Measurements from ENCODE around the gene KIF26B. TPM values are rescaled to one million over a fixed set of nuclear protein-coding genes. Genes with fewer than 3 reads are reported as not detected.

KIF26B gene
- polyA plus RNA-seq, 2 of the 4 experiments (the other 2 are of a cell fraction): 0.01 to 0.04 TPM

DNA sequence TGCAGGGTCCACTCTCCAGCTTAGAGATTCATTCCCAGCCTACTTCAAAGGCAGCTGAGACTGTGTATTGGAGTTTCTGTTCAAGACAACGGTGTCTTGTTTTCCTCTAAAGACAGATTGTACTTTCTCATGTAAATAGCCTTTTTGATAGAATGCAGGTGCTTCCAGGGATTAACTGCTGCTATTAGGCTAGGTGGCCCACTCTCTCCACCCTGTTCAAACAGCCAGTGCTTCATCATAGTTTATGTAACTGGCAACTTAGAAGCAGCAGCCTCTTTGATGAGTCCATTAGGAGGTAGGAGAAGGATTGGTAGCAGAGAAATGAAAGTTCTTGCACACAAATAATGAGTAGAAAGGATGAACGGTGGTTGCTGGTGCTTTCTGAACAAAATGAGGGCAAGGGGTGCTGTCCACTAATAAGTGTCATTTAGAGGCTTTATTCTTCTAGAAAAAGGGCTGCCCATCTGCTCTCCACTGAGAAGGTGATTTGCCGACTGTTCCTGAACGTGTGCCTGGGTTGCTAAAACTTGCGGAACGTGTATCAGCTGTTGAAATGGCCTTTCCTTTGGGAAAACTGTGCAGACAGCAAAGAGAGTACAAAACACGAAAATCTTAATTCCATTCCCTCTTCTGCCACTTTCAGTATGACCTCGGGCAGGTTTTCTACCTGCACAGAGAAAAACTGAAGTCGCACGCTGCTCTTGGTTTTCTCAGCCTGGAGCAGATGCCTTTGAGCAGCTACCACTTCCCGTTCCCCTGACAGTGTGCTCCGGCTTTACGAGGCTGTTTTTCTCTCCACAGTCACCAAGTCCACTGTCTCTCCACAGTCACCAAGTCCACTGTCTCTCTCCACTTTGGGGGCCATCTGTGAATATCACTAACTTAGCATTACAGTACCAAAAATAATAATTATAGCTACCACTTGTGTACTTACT, 228.9 kb downstream of the KIF26B start:
- TF ChIP-seq ZNF302 (CRISPR knock-in tag; IDR thresholded peaks at IDR 0.05) (no peak), FOXS1 (CRISPR knock-in tag; IDR thresholded peaks at IDR 0.05) (no peak), GATA3 (IDR thresholded peaks at IDR 0.05; ENCODE audit: borderline replicate concordance) (no peak), CHD2 (IDR thresholded peaks at IDR 0.05; ENCODE audit: low read length, partially characterized antibody) (no peak), ZFP36 (IDR thresholded peaks at IDR 0.05; ENCODE audit: borderline replicate concordance, partially characterized antibody) (no peak), HOXB5 (CRISPR knock-in tag; IDR thresholded peaks at IDR 0.05) (no peak), EHF (CRISPR knock-in tag; IDR thresholded peaks at IDR 0.05) (no peak), SMC3 (IDR thresholded peaks at IDR 0.05) (no peak), ZSCAN20 (CRISPR knock-in tag; IDR thresholded peaks at IDR 0.05) (no peak), HEYL (CRISPR knock-in tag; IDR thresholded peaks at IDR 0.05) (no peak), CBX2 (IDR thresholded peaks at IDR 0.05; ENCODE audit: borderline replicate concordance, low read depth) (no peak)
- TF ChIP-seq, protein P1, sequence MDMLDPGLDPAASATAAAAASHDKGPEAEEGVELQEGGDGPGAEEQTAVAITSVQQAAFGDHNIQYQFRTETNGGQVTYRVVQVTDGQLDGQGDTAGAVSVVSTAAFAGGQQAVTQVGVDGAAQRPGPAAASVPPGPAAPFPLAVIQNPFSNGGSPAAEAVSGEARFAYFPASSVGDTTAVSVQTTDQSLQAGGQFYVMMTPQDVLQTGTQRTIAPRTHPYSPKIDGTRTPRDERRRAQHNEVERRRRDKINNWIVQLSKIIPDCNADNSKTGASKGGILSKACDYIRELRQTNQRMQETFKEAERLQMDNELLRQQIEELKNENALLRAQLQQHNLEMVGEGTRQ (IDR thresholded peaks at IDR 0.05): no peak
- TF ChIP-seq, protein P2, sequence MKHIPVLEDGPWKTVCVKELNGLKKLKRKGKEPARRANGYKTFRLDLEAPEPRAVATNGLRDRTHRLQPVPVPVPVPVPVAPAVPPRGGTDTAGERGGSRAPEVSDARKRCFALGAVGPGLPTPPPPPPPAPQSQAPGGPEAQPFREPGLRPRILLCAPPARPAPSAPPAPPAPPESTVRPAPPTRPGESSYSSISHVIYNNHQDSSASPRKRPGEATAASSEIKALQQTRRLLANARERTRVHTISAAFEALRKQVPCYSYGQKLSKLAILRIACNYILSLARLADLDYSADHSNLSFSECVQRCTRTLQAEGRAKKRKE (CRISPR knock-in tag; IDR thresholded peaks at IDR 0.05; ENCODE audit: low read depth): no peak
- Histone ChIP-seq H3K27ac (no peak overlapping the region), H3K4me1 (no peaks in the 10 kb centered on the region), H3K4me3 (no peak overlapping the region), H3K9me3 (no peaks in the 10 kb centered on the region), H3K4me2 (no peak overlapping the region)
- ChIA-PET POLR2A (no interaction called here), CTCF (no interaction called here)
- 46% methylated on average over 13 of the region's 13 CpGs for WGBS (ENCODE audit: missing lambda C conversion rate)
- FAIRE-seq: no peak
- no peak for DNase-seq (ENCODE audit: low read depth in 1 of 2, low spot score in 1 of 2)
- no peak for ATAC-seq

DNA sequence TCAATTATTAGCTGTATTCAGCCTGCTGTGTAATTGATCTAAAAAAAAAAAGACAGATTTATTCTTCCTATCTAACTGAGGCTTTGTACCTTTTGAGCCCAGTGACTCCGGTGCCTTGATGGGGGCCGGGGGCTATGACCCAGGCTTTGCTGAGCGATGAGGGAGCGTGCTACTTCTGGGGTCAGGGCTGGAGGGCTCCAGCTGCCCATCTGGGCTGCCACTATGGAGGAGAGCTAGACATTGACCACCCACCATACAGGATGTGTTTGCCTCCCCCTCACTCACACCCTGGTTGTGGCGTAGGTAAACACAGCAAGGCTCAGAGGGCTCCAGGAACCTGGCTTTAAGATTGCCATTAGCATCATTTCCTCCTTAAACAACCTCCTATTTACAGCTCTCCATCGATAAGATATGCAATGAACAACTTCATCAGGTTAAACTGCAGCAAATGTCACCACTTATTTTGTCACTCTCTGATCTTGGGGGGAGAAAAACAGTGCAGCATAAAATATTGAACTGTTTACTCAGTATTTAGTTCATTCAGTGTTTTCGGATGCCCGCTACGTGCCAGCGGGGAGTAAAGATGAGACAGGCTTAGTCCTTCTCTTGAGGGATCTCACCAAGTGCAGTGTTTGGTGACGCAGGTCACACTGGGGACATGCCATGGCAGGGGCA, 231.6 kb downstream of the KIF26B start:
- FAIRE-seq (no peak), DNase-seq (ENCODE audit: low read depth in 1 of 2, low spot score in 1 of 2) (no peak), ATAC-seq (no peak)
- no peaks in the 10 kb centered on the region for H3K9me3 ChIP-seq
- WGBS (ENCODE audit: missing lambda C conversion rate): 54% methylated on average over 11 of the region's 11 CpGs
- H3K27ac ChIP-seq: no peak overlapping the region
- H3K4me1 ChIP-seq: no peaks in the 10 kb centered on the region
- H3K4me2 ChIP-seq: no peak overlapping the region
- no peak overlapping the region for H3K4me3 ChIP-seq
- no peak for TF ChIP-seq EP300 (IDR thresholded peaks at IDR 0.05)
- no peak for TF ChIP-seq SREBF2 (IDR thresholded peaks at IDR 0.05)
- no peak for TF ChIP-seq POLR2AphosphoS2 (conservative IDR thresholded peaks at IDR 0.05; ENCODE audit: low read length)
- ChIA-PET POLR2A (no interaction called here), CTCF (no interaction called here)

DNA sequence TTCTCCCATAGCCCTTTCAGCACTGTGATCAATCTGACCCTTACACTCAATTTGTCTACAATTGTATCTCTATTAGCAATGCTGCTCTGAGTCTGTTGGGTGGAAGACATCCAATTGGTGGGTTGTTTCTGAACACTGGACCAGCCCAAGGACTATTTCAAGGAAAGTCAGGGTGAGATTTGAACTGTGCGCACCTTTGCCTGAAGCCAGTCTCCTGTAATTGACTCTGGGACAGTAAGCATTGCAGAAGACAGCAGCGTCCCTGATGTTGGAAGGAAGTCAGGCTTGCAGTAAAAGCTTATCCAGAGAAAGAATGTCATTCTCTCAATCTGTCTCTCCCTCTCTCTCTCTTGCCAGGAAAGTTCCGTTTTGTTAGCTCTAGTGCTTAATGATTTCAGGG, 233.9 kb downstream of the KIF26B start:
- Histone ChIP-seq H3K27ac (no peak overlapping the region), H3K4me1 (no peaks in the 10 kb centered on the region), H3K4me2 (no peak overlapping the region), H3K4me3 (no peak overlapping the region), H3K9me3 (no peaks in the 10 kb centered on the region)
- WGBS (ENCODE audit: missing lambda C conversion rate): 43% methylated on average over 3 of the region's 3 CpGs
- POLR2A ChIA-PET: no interaction called here
- CTCF ChIA-PET: no interaction called here
- no peak for DNase-seq (ENCODE audit: low read depth in 1 of 2, low spot score in 1 of 2)
- ATAC-seq: no peak
- FAIRE-seq: no peak
- TF ChIP-seq HOXB13 (CRISPR knock-in tag; IDR thresholded peaks at IDR 0.05; ENCODE audit: low read depth): no peak
- no peak for TF ChIP-seq MAX (IDR thresholded peaks at IDR 0.05)
- no peak for TF ChIP-seq KDM1A (IDR thresholded peaks at IDR 0.05; ENCODE audit: low read depth)
- no peak for TF ChIP-seq ZFP36 (IDR thresholded peaks at IDR 0.05; ENCODE audit: borderline replicate concordance, partially characterized antibody)
- no peak for TF ChIP-seq CEBPB (IDR thresholded peaks at IDR 0.05)
- TF ChIP-seq, protein P3, sequence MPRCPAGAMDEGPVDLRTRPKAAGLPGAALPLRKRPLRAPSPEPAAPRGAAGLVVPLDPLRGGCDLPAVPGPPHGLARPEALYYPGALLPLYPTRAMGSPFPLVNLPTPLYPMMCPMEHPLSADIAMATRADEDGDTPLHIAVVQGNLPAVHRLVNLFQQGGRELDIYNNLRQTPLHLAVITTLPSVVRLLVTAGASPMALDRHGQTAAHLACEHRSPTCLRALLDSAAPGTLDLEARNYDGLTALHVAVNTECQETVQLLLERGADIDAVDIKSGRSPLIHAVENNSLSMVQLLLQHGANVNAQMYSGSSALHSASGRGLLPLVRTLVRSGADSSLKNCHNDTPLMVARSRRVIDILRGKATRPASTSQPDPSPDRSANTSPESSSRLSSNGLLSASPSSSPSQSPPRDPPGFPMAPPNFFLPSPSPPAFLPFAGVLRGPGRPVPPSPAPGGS (IDR thresholded peaks at IDR 0.05): no peak
- TF ChIP-seq MYC (IDR thresholded peaks at IDR 0.05; ENCODE audit: borderline replicate concordance, low read length): no peak
- no peak for TF ChIP-seq NPAS2 (CRISPR knock-in tag; IDR thresholded peaks at IDR 0.05; ENCODE audit: borderline replicate concordance)
- TF ChIP-seq EHF (CRISPR knock-in tag; IDR thresholded peaks at IDR 0.05): no peak
- TF ChIP-seq FOSB (CRISPR knock-in tag; IDR thresholded peaks at IDR 0.05): no peak
- no peak for TF ChIP-seq CBX2 (IDR thresholded peaks at IDR 0.05; ENCODE audit: borderline replicate concordance, low read depth)
- no peak for TF ChIP-seq CBX8 (IDR thresholded peaks at IDR 0.05)
- TF ChIP-seq CTCF (IDR thresholded peaks at IDR 0.05): no peak
- no peak for TF ChIP-seq GATA3 (IDR thresholded peaks at IDR 0.05; ENCODE audit: borderline replicate concordance)
- TF ChIP-seq HDAC2 (IDR thresholded peaks at IDR 0.05): no peak
- no peak for TF ChIP-seq CHD2 (IDR thresholded peaks at IDR 0.05; ENCODE audit: low read length, partially characterized antibody)
- no peak for TF ChIP-seq HES2 (IDR thresholded peaks at IDR 0.05)

Data from A549 (cell line).